Measurements from ENCODE around the gene GAPDH. TPM values are rescaled to one million over a fixed set of nuclear protein-coding genes. Genes with fewer than 3 reads are reported as not detected.
A peak's percentile ranks its signal among the peaks of the same experiment; 100 is the strongest.

Gene GAPDH
- total RNA-seq, 3 donors from 2014 or later = 4,635 to 5,387 (median 5,019) TPM

GRCh38 chr12:6522193-6522592 lies 12.1 kb upstream of the GAPDH start:
- no peak for DNase-seq
- Mint-ChIP-seq H3K27me3 (ENCODE audit: low read depth) (no peaks in the 10 kb centered on the region), H3K4me3 (no peak overlapping the region), H3K4me1 (ENCODE audit: low read depth) (peaks cover 4% of the 10 kb centered on the region), H3K9me3 (no peaks in the 10 kb centered on the region), H3K36me3 (ENCODE audit: insufficient read depth) (peaks cover 42% of the 10 kb centered on the region)
- ATAC-seq = no peak

DNA sequence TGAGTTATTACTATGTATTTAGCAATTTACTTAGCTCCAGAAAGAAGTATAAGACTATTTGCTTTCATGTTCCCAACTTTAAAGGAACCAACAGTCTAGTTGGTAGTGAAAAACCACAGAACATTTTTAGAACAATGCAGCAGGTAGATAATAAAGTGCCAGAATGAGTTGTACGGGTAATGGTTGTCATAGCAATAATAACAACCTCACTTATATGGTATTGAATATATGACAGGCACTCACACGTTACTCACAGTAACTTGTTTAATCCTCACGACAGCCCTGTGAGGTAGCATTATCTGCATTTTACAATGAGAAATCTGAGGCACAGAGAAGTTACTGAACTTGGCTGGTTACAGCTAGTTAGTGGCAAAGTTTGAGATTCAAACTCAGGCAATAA lies 10.6 kb upstream of the GAPDH start:
- Mint-ChIP-seq H3K4me1 (ENCODE audit: low read depth) (peaks cover 4% of the 10 kb centered on the region), H3K9me3 (no peaks in the 10 kb centered on the region), H3K36me3 (ENCODE audit: insufficient read depth) (peaks cover 43% of the 10 kb centered on the region), H3K27me3 (ENCODE audit: low read depth) (no peaks in the 10 kb centered on the region), H3K4me3 (no peak overlapping the region)
- DNase-seq (no peak), ATAC-seq (no peak)

DNA sequence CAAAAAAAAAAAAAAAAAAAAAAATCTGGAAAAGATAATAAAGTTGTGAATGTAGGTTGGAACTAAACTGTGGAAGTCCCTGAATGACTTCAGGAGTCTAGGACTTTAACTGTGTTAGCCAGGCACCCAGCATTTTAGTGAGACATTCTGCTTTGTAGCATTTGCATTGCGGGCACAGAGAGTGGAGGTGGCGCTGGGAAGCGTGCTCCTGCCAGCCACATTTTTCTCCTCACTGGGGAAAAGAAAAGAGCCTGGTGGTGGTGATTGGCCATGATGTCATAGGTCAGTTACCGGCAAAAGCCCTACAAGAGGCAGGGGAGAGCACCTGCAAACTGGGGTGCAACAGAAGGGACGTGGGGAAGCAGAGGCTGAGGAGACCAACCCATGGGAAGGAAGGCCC lies 9.7 kb upstream of the GAPDH start:
- peaks cover 44% of the 10 kb centered on the region for H3K36me3 Mint-ChIP-seq (ENCODE audit: insufficient read depth)
- no peaks in the 10 kb centered on the region for H3K27me3 Mint-ChIP-seq (ENCODE audit: low read depth)
- H3K9me3 Mint-ChIP-seq = no peaks in the 10 kb centered on the region
- ATAC-seq = no peak
- peaks cover 4% of the 10 kb centered on the region for H3K4me1 Mint-ChIP-seq (ENCODE audit: low read depth)
- no peak overlapping the region for H3K4me3 Mint-ChIP-seq
- DNase-seq = no peak

DNA sequence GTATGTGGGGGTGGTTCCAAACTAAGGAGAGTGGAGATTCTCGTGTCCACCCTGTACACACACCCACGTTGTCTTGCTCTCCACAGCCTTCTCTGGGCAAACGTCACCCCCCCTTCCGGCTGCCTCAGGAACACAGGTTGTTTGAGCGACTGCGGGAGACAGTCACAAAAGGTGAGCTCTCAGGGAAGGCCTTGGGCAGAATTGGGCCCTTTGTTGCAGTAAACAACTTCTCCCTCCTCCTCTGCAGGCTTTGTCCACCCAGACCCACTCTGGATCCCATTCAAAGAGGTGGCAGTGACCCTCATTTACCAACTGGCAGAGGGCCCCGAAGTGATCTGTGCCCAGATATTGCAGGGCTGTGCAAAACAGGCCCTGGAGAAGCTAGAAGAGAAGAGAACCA lies 8.1 kb upstream of the GAPDH start:
- H3K27me3 Mint-ChIP-seq (ENCODE audit: low read depth) = no peaks in the 10 kb centered on the region
- DNase-seq (no peak), ATAC-seq (no peak)
- H3K36me3 Mint-ChIP-seq (ENCODE audit: insufficient read depth) = peaks cover 54% of the 10 kb centered on the region
- no peaks in the 10 kb centered on the region for H3K9me3 Mint-ChIP-seq
- H3K4me3 Mint-ChIP-seq = no peak overlapping the region
- H3K4me1 Mint-ChIP-seq (ENCODE audit: low read depth) = peaks cover 1% of the 10 kb centered on the region

DNA sequence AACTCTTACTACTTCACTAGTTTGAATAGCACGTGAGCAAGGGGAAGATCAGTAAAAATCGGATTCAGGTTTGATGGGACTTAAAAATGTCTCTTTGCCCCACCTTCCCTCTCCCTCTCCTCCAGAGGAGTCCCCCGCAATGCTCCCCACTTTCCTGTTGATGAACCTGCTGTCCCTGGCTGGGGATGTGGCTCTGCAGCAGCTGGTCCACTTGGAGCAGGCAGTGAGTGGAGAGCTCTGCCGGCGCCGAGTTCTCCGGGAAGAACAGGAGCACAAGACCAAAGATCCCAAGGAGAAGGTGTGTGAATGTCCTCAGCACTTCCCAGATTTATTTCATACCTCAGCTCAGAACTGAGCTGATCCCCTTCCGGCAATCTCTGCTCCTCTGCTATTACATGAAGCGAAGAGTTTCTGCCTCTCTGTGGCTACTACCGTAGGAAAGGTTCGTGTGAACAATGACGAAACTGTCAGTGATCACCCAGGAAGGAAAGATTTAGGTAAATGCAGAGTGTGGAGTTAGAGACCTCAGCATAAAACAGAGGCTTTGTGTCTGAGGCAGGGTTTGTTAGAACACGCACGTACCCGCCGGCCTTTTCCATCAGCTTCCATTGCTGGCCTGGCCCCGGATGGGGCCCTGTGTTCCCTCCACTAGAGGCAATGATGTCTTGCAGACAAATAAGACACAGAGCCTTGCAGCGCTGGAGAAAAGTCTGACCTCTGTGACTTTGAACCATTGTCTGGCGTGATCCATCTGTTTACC lies 7.4 kb upstream of the GAPDH start:
- ATAC-seq (no peak), DNase-seq (no peak)
- Mint-ChIP-seq H3K9me3 (no peaks in the 10 kb centered on the region), H3K27me3 (ENCODE audit: low read depth) (no peaks in the 10 kb centered on the region), H3K4me3 (no peak overlapping the region), H3K4me1 (ENCODE audit: low read depth) (peaks cover 4% of the 10 kb centered on the region), H3K36me3 (ENCODE audit: insufficient read depth) (peaks cover 49% of the 10 kb centered on the region)

- no peaks in the 10 kb centered on the region for H3K27me3 Mint-ChIP-seq (ENCODE audit: low read depth)
- DNase-seq (no peak), ATAC-seq (no peak)
- H3K4me3 Mint-ChIP-seq = no peak overlapping the region
- peaks cover 47% of the 10 kb centered on the region for H3K36me3 Mint-ChIP-seq (ENCODE audit: insufficient read depth)
- no peaks in the 10 kb centered on the region for H3K9me3 Mint-ChIP-seq
- H3K4me1 Mint-ChIP-seq (ENCODE audit: low read depth) = peaks cover 12% of the 10 kb centered on the region
Measured at GRCh38 chr12:6527711-6528110, 6.6 kb upstream of the GAPDH start.

DNA sequence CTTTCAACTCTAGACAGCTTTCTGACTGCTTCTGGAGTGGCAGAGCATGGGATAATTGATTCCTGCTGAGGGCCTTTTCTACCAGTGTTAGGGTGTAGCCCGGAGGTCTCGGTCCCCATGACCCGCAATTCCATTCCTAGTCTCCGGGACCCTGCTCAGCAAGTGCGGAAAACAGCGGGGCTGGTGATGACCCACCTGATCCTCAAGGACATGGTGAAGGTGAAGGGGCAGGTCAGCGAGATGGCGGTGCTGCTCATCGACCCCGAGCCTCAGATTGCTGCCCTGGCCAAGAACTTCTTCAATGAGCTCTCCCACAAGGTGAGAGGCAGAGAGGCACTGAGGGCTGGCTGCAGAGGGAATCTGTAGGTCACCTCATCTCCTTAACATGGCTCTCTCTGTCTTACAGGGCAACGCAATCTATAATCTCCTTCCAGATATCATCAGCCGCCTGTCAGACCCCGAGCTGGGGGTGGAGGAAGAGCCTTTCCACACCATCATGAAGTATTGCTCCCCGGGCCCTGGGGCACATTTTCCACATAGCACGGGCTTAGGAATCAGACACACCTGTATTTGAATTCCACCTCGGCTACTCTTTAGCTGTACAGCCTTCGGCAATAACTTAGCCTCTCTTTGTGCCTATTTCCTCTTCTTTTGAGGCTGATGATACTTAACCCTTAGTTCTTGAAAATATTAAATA lies 5.6 kb upstream of the GAPDH start:
- ATAC-seq (no peak), DNase-seq (no peak)
- peaks cover 17% of the 10 kb centered on the region for H3K4me1 Mint-ChIP-seq (ENCODE audit: low read depth)
- no peaks in the 10 kb centered on the region for H3K9me3 Mint-ChIP-seq
- no peak overlapping the region for H3K4me3 Mint-ChIP-seq
- H3K36me3 Mint-ChIP-seq (ENCODE audit: insufficient read depth) = peaks cover 45% of the 10 kb centered on the region
- no peaks in the 10 kb centered on the region for H3K27me3 Mint-ChIP-seq (ENCODE audit: low read depth)

DNA sequence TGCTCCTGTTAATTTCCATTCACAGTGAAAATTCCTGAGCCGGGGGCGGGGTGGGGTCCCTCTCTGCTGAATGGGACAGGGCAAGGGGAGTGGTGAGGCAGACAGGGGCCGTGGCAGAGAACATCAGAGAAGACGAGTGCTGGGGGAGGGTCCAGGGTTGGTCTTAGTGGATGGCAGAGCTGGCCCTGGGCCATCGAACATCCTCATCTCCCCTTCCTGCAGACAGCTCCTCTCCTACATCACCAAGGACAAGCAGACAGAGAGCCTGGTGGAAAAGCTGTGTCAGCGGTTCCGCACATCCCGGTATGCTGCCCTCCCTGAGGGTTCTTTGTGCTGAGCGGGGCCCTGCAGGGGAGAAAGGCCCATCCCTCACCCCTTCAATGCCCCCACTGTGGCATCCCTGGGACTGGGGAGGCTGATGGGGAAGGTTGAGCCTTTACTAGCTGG lies 5.0 kb upstream of the GAPDH start:
- H3K9me3 Mint-ChIP-seq = no peaks in the 10 kb centered on the region
- DNase-seq (no peak), ATAC-seq (no peak)
- no peaks in the 10 kb centered on the region for H3K27me3 Mint-ChIP-seq (ENCODE audit: low read depth)
- H3K4me3 Mint-ChIP-seq = no peak overlapping the region
- H3K36me3 Mint-ChIP-seq (ENCODE audit: insufficient read depth) = peaks cover 40% of the 10 kb centered on the region
- H3K4me1 Mint-ChIP-seq (ENCODE audit: low read depth) = peaks cover 20% of the 10 kb centered on the region

- Mint-ChIP-seq H3K36me3 (ENCODE audit: insufficient read depth) (peaks cover 39% of the 10 kb centered on the region), H3K9me3 (no peaks in the 10 kb centered on the region), H3K27me3 (ENCODE audit: low read depth) (no peaks in the 10 kb centered on the region), H3K4me1 (ENCODE audit: low read depth) (peaks cover 20% of the 10 kb centered on the region), H3K4me3 (no peak overlapping the region)
- DNase-seq = no peak
- no peak for ATAC-seq
Measured at GRCh38 chr12:6530576-6531260, 3.6 kb upstream of the GAPDH start.

DNA sequence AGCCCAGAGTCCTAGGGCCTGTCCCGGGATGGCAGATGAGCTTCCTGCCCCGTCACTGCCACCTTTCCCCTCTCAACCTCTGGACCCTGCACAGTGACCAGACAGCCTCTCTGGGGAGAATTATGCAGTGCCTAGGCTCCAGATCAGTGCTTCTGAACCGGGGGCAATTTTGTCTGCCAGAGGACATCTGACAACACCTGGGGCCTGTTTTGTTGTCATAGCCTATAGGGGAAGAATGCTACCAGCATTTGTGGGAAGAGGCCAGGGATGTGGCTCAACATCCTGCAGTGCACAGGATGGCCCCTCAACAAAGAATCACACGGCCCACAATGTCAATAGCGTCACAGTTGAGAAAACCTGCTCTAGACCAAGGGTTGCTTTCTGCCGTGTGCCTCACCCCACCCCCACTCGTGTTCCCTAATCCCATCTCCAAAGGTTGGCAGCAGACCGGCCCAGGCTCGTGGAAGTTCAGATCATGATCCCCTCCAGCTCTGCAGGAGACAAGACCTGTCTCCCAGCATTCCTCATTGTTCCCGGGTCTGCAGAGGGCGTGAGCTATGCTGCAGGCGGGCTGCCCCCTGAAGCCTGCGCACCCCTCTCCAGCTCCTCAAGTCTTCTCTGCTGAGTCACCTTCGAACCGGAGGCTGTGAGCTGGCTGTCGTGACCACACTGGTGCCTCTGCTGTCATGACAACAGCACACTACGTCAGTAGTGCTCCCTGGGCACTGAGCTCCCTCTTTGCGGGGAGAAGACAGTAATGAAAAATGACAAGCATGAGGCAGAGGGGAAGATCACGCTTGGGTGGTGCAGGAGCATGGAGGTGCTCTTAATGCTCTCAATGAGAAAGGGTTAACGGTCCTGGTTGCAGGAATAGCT lies 2.0 kb upstream of the GAPDH start:
- ATAC-seq (peak; percentile 61), DNase-seq (peak; percentile 83)
- Mint-ChIP-seq H3K27me3 (ENCODE audit: low read depth) (no peaks in the 10 kb centered on the region), H3K36me3 (ENCODE audit: insufficient read depth) (peaks cover 44% of the 10 kb centered on the region), H3K4me3 (peak overlapping the region; percentile 97), H3K9me3 (no peaks in the 10 kb centered on the region), H3K4me1 (ENCODE audit: low read depth) (peaks cover 30% of the 10 kb centered on the region)

DNA sequence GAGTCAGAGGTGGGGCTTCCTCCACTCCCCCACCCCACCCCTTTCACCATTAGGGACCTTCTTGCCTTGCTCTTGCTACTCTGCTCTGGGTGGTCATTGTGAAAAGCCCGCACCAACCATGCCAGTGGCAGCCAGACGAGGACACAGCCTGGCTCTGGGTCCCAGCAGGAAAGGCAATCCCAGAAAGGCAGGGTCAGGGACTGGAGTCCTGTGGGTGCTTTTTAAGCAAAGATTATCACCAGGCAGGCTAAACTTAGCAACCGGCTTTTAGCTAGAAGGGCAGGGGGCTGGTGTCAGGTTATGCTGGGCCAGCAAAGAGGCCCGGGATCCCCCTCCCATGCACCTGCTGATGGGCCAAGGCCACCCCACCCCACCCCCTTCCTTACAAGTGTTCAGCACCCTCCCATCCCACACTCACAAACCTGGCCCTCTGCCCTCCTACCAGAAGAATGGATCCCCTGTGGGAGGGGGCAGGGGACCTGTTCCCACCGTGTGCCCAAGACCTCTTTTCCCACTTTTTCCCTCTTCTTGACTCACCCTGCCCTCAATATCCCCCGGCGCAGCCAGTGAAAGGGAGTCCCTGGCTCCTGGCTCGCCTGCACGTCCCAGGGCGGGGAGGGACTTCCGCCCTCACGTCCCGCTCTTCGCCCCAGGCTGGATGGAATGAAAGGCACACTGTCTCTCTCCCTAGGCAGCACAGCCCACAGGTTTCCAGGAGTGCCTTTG lies 1.2 kb upstream of the GAPDH start:
- Mint-ChIP-seq H3K36me3 (ENCODE audit: insufficient read depth) (peaks cover 50% of the 10 kb centered on the region), H3K4me3 (peak overlapping the region; percentile 97), H3K27me3 (ENCODE audit: low read depth) (no peaks in the 10 kb centered on the region), H3K9me3 (no peaks in the 10 kb centered on the region), H3K4me1 (ENCODE audit: low read depth) (peaks cover 38% of the 10 kb centered on the region)
- no peak for ATAC-seq
- DNase-seq = no peak

DNA sequence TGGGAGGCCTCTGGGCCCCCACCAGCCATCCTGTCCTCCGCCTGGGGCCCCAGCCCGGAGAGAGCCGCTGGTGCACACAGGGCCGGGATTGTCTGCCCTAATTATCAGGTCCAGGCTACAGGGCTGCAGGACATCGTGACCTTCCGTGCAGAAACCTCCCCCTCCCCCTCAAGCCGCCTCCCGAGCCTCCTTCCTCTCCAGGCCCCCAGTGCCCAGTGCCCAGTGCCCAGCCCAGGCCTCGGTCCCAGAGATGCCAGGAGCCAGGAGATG lies 729 bp upstream of the GAPDH start:
- peaks cover 45% of the 10 kb centered on the region for H3K36me3 Mint-ChIP-seq (ENCODE audit: insufficient read depth)
- no peaks in the 10 kb centered on the region for H3K27me3 Mint-ChIP-seq (ENCODE audit: low read depth)
- ATAC-seq (no peak), DNase-seq (no peak)
- no peaks in the 10 kb centered on the region for H3K9me3 Mint-ChIP-seq
- H3K4me1 Mint-ChIP-seq (ENCODE audit: low read depth) = peaks cover 42% of the 10 kb centered on the region
- peak overlapping the region; percentile 97 for H3K4me3 Mint-ChIP-seq

DNA sequence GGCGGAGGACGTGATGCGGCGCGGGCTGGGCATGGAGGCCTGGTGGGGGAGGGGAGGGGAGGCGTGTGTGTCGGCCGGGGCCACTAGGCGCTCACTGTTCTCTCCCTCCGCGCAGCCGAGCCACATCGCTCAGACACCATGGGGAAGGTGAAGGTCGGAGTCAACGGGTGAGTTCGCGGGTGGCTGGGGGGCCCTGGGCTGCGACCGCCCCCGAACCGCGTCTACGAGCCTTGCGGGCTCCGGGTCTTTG lies 303 bp downstream of the GAPDH start:
- H3K27me3 Mint-ChIP-seq (ENCODE audit: low read depth) = no peaks in the 10 kb centered on the region
- peaks cover 48% of the 10 kb centered on the region for H3K4me1 Mint-ChIP-seq (ENCODE audit: low read depth)

More for the DNA sequence above, 303 bp downstream of the GAPDH start:
- ATAC-seq (peak; percentile 11 to 23), DNase-seq (no peak)
- Mint-ChIP-seq H3K36me3 (ENCODE audit: insufficient read depth) (peaks cover 40% of the 10 kb centered on the region), H3K9me3 (no peaks in the 10 kb centered on the region), H3K4me3 (peak overlapping the region; percentile 97)
